Esophagus squamous epithelium (tissue), 4 donors: ENCODE measurements around the gene SLC34A1.

Source experiments
- CTCF ChIP-seq, 6 experiments: fragments of 450-650 bp in 4 of 6; fragments of 200-600 bp in 2 of 6; sonication (generic) in 2 of 6; IDR thresholded peaks; one replicate each; pipeline ENCODE4 v1.5.1; 2016 to 2019; ENCODE audit warnings: antibody characterized with exemption in 6 of 6, mild to moderate bottlenecking in 4 of 6, moderate library complexity in 4 of 6
- POLR2A ChIP-seq, 4 donors: fragments of 450-650 bp; IDR thresholded peaks; one replicate each; pipeline ENCODE4 v1.6.1; 2017; ENCODE audit warnings: antibody characterized with exemption in 4 of 4, mild to moderate bottlenecking in 4 of 4, moderate library complexity in 3 of 4

DNA sequence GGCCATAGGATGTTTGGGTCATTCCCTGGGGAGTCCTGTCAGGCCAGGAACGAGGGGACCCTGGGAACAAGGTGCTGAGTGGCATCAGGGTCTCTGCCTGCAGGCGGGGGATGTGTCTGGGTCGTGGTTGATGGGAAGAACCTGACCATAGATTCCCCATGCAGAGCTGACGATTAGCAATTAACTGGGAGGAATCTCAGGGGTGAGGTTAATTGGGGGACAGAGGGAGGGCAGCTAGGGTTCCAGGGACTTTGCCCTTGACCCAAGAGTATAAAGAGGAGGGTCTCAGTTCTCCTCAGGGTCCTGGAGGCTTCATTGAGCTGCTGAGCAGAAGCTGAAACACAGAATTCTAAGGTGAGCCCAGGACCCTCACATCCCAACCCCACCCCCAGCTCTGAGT, at the start of gene SLC34A1:
- TF ChIP-seq CTCF (IDR thresholded peaks at IDR 0.05), result no peak
- TF ChIP-seq POLR2A (IDR thresholded peaks at IDR 0.05), result no peak
